HG02798 (cell line): ENCODE results near the gene ASPHD1.
"Not testable (repeated sequence)": the region's sequence is repeated elsewhere in the genome, so short reads cannot be mapped to it uniquely, and the experiment has no call there.

Source experiments
- ATAC-seq: cut with Tn5 transposase; IDR thresholded peaks from one replicate; pipeline ENCODE4 v1.9.1; 2021; ENCODE audit warnings: mild to moderate bottlenecking; ENCODE audit not compliant: unreplicated experiment, poor library complexity

ASPHD1 gene

DNA sequence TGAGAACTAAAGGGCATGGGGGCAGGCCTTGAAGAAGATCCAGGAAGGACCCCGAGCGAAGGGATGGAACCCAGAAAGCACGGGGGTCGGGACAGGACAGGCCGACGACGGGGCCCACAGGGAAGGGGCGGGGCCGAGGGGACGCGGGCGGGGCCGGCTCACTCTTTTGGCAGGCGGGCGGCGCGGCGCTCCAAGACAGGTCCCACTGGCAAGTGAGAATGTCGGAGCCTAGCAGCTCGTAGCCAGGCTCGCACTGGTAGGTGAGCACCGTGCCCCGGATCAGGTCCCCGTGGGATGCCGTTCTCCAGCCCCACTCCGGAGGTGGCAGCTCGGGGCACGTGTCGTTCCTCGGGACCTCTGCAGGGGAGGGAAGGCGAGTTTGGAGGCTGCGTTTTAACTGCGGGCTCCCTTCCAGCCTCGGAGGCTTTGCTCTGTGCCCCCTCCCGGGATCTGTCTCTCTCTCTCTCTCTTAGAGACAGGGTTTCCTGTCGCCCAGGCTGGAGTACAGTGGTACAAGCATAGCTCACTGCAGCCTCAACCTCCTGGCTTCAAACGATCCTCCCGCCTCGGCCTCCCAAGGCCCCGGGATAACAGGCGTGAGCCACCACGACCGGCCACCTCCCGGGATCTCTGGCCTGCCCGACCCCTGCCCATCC, 23.6 kb upstream of the ASPHD1 start:
- ATAC-seq: no peak

DNA sequence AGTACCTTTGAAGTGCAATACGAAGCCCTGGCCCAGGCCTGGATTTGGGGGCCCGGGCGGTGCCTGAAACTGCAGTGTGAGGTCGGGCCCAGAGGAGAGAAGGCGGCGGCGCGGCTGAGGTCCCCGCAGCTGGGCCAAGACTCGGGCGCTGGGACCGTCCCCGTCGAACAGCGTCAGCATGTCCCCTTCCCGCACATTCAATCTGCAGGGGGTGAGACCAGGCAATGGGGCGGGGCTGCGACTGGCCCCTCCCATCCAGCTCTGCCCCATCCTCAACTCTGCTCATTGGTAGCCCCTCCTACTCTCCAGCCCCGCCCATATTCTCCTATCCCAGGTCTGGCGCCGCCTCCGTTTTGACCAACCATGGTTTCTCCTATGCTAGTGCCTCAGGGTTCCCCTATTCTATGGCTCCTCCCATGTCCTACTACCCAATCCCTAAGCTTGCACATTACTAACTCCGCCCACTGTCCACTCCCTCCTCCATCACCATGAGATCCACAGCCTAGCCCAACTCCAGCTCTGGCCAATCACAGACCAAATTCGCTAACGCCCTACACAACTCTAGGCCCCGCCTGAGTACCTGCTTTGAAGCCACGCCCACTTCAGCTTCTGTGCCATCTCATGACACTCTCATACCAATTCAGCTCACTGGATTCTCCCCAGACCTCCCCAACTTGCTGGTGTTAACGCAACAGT, 22.9 kb upstream of the ASPHD1 start:
- no peak for ATAC-seq

DNA sequence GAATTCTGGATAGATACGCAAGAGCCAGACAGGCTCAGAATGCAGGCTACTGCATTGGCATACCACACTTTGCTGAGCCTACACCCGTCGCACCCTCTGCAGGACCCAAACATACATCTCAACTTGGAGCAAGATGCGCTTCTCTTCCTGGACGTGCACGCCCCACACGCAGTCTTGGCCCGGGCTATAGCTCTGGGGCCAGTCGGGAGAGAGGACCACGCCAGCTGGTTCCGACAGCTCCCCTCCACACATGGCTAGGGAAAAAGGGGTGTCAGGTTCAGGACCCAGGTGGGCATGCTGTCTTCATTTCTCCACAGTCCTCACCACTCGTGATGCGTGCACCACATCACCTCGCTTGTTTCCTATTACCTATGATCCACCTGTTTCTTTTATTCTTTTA, 22.1 kb upstream of the ASPHD1 start:
- no peak for ATAC-seq

DNA sequence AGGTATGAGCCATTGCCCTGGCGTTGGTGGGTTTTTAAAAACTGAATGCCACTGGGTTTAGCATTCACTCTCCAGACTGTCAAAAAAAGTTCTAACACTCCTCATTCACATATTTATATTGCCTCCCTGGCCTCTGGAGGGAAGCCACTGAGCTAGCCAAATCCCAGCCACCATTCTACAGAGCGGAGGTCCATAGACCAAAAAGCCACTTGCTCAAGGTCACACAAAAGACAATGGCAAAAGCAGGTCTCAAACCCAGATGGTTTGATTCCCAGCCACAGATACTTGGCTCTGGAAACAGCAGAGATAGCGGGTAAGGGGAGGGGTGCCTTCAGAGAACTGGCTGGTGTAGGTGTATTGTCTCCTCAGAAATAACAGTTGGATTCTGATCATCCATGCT, 19.2 kb upstream of the ASPHD1 start:
- no peak for ATAC-seq

DNA sequence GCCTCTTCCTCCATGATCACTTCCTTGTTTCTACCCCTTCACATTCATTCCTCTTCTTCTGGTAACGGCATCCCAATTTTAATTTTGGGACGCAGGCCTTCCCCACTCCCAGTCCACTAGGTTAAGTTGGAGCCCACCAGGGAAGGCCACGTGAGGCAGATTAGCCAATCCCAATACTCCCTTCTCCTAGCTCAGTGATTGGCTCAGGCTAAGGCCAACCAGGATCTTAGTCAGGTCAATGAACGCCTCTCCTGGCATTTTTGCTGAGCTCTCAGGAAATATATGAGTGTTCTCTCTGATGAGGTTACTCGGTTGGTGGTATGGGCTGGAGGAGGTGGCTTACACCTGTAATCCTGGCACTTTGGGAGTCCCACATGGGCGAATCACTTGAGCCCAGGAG, 16.3 kb upstream of the ASPHD1 start:
- ATAC-seq: no peak

DNA sequence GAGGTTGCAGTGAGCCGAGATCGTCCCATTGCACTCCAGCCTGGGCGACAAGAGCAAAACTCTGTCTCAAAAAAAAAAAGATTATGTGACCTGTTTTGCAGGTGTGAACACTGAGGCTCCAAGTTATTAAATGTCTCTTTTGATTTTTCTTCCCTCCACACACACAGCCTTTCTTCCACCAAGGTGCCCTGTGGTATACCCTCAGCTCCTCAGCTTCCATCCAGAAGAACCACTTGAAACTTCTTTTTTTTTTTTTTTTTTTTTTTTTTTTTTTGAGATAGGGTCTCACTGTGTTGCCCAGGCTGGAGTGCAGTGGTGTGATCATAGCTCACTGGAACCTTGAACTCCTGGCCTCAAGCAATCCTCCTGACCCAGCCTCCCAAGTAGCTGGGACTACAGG, 10.9 kb upstream of the ASPHD1 start:
- ATAC-seq: not testable (repeated sequence)

- ATAC-seq: no peak
These were observed 8.5 kb upstream of the ASPHD1 start for GRCh38 chr16:29891525-29892457.

- no peak for ATAC-seq
These were observed 7.9 kb upstream of the ASPHD1 start for GRCh38 chr16:29892458-29892813.

DNA sequence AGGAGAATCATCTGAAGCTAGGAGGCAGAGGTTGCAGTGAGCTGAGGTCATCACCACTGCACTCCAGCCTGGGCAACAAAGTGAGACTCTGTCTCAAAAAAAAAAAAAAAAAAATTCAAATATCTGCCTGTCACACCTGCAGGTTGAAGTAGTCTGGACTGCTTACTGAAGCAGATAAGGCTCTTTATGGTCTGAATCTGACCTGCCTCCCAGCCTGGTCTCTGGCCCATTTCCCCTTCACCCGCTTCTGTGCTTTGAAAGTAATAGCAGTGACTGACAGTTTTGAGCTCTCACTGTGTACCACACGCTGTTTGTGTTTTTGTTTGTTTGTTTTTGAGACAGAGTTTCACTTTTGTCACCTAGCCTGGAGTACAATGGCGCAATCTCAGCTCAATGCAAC, 6.7 kb upstream of the ASPHD1 start:
- ATAC-seq: no peak

DNA sequence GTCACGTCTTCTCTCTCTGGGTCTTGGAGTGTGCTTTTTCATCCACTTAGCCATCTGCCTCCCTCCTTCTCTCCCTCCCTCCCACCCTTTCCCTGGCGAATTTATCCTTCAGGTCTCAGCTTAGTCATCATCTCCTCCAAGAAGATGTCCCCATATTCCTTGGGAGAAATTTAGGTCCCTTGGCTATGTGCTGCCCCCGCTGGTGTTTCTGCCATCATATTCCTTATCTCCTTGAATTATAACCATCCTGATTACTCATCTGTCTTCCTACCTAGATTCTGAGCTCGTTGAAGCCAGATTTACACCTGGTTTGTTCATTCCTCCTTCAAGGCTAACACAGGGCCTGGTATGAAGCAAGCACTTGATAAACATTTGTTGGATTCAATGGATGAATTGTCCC, 5.9 kb upstream of the ASPHD1 start:
- ATAC-seq: no peak

DNA sequence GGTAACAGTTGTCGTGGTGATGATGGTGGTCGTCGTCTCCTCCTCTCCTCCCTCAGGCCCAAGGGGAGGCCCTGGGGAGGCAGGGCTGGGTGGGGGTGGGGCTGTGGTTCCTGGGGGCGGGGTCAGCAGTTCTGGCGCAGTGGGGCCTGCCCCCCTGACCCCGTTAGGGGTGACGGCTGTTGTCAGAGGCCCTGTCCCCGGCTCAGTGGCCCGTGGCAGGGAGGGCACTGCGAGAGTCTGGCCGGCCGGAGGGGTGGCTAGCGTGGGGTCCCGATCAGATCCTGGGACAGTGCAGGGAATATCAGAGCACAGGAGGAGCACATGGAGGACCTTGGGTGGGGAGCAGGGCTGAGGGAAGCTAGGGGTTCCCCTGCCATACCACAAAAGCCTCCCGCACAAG, 3.4 kb upstream of the ASPHD1 start:
- no peak for ATAC-seq

DNA sequence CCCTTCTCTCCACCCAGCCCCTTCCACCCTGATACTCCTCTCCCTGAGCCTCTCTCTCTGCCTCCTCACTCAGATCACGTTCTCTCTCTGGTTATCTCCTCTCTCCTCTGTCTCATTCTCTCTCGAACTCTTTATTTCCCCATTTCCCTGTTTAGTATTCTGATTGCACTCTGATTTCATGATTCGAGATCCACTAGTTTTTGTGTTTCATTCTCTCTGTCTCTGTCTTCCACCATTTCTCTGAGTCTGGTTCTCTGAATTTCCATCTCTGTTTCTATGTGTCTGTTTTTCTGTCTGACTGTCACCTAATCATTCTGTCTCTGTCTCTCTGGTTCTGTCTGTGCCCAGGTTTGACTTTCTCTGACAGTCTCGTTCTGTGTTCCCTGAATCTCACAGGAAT, 3.0 kb upstream of the ASPHD1 start:
- no peak for ATAC-seq

DNA sequence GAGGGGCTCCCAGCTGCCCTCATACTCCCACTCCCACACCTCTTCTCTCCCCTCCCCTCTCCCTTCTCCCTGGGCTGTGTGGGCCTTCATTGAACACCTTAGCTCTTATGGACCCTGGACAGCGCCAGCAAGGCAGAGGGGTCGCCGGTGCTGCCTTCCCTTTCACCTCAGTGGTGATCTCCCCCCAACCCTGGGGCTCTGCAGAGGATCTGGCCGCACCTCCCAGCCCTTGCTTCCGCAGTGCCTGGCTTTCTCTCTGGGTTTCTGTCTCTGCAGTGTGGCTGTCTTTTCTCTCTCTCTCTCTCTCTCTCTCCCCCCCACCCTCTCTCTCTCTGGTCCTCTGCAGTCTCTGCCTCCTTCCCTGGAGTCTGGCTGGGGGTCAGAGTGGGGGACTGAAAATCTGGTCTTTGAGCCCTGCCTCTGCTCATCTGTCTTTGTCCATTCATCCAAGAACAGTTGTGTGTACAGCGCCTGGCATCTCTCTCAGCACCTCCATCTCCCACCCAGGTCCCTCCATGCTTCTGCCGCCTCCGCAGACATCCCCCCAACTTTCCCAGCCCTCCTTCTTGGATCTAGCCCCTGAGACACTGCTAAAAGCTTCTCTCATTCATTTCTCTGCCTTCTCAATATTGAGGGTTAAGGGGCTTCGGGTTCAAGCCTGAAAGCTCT, 2.0 kb upstream of the ASPHD1 start:
- no peak for ATAC-seq

DNA sequence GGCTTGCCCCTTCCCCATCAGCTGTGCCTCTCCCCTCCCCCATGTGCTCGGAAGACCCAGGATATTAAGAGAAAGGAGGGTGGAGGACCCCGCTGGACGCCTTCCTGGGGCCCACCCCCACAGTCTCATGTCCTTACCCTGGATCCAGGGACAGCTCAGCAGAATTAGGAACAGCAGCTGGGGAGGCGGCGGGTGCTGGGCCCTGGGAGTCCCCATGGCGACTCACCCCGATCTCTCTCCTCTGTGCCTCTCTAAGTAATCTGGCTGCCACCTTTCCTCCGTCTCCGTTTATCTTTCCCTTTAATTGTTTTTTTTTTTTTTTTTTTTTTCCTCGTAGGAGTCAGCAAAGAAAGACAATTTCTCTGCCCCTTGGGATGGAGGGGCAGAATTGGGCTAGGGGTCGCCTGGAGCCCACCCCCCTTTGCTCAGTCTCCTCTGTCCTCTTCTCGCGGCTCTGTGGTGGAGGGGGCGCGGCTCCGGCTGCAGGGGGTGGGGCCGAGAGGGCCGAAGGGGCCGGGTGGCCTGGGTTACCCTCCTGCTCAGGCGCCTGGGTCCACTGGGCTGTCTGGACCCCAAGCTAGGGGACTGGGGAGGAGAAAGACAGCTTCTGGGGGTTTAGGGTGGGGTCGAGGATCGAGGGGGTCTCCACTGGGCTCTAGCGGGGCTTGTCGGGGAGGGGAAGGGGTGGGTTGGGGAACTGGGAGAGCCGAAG, 1.3 kb upstream of the ASPHD1 start:
- no peak for ATAC-seq

DNA sequence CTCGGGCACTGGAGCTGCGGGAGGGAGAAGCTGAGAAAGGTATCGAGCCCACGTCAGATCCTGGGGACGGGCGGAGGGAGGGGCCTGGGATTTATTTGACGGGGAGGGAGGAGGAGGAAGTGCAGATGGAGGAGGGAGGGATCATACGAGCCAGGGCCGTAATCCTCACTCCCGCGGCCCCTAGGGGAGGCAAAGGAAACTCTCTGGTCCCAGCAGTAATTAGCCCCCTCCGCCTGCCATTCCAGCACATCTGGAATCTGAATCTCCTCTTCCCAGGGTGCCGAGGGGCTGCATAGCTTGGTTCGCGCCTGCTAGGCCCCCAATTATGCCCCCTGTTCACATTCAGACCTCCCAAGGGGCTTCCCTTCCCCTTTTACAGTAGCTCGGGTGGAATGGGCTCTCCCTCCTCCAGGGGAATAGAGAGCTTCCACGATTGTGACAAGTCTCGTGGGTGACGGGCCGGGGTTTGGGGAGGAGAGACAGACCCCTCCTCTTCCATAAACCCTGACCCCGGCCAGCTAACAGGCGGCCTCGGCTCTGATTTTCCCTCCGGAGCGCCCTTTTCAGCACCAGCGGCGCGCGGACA, 679 bp upstream of the ASPHD1 start, which contains the start of gene SEZ6L2:
SEZ6L2 (minus strand) TSS at position 35 of the 586 bp plus-strand sequence. CDS start 531 bp downstream, outside the sequence.
- ATAC-seq: no peak

GRCh38 chr16:29900888-29901606, 759 bp downstream of the ASPHD1 start:
- no peak for ATAC-seq

DNA sequence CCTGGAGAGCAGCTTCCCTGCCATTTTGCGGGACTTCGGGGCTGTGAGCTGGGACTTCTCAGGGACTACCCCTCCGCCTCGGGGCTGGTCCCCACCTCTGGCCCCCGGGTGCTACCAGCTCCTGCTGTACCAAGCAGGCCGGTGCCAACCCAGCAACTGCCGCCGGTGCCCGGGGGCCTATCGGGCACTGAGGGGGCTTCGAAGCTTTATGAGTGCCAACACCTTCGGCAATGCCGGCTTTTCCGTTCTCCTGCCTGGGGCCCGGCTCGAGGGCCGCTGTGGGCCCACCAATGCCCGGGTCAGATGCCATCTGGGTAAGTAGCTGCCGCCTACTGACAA, 1.3 kb downstream of the ASPHD1 start:
- no peak for ATAC-seq

DNA sequence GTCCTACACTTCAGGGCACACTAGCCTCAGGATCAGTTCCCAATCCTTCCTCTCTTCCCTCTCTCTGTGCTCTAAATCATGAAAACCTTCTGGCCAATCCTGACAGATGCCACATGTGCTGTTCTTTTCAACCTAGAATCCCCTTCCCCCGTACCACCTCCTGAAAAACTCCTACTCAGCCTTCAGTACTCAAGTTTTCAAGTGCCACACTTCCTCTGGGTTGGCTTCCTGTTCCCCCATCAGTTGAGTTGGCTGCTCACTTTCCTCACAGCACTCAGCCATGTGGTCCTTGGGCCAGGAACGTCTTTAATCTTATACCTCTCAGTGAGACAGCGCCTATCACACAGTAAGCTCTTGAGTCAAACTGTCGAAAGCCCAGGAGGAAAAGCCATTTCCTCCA, 3.3 kb downstream of the ASPHD1 start:
- ATAC-seq: no peak

DNA sequence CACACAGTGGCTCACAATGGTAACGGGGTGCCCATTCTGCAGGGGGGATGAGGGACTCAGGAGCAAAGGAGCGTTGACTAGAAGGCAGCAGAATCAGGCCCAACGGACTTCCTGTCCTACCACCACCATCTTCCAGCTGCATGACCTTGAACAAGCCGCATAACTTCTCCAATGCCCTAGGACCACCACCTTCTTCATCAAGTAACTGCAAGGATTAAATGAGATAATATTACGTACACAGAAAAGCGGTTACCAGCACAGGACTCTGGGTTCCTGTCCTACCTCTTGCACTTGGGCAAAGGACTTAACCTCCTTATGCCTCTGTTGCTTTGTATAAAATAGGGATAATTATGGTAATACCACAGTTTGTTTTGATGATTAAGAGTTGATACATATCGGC, 4.7 kb downstream of the ASPHD1 start:
- no peak for ATAC-seq
